ENCODE results near the gene CDH4.
"Not testable (repeated sequence)": the region's sequence is repeated elsewhere in the genome, so short reads cannot be mapped to it uniquely, and the experiment has no call there.

The CDH4 gene

DNA sequence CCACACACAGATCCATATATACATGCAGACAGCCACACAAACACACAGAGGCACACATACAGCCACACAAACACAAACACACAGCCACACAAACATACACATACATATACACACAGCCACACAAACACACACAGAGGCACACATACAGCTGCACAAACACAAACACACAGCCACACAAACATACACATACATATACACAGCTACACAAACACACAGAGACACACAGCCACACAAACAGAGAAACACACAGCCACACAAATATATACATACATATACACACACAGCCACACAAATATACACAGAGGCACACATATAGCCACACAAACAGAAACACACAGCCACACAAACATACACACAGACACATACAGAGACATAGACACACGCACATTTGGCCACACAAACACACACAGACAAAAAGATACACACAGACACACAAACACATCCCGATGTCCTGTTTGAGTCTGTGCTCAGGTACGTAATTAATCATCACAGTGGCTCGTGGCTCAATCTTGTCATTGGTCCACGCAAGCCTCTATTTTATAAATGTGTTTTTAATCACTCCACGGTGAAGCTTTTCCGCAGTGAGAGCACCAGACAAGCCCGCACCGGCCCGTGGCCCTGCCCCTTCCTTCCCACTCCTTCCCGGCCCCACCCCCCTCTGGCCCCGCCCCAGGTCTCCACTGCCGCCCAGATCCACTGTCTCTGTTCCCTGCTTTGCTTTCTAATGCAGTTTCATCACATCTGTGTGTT is 135.3 kb downstream of the CDH4 start:
- DNase-seq (ENCODE audit: low spot score) = peak; percentile 85

- DNase-seq (ENCODE audit: low spot score) = no peak
These were observed 135.9 kb downstream of the CDH4 start for GRCh38 chr20:61387954-61388348.

DNA sequence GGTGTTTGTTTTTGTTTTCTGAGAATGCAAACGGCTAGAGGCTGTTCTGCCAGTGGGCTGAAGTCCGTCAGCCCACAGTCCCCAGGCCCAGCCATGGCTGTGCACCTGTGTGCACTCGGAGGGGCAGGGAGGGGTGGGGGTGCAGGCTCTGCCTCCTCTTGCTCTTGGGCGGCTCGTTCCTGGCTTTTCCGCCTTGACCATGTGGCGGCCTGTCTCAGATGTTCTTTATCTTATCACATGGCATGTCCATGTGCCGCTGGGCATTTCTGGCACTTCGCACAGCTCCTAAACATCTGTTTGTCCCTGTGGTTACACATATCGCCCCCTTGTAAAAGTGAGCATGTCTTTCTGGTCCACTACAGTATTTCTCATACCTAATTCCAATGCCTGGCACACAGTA is 137.0 kb downstream of the CDH4 start:
- no peak for DNase-seq (ENCODE audit: low spot score)

- DNase-seq (ENCODE audit: low spot score) = no peak
These were observed 139.1 kb downstream of the CDH4 start for GRCh38 chr20:61391185-61391584.

- DNase-seq (ENCODE audit: low spot score) = no peak
These were observed 139.9 kb downstream of the CDH4 start for GRCh38 chr20:61391812-61392520.

- no peak for DNase-seq (ENCODE audit: low spot score)
These were observed 142.2 kb downstream of the CDH4 start for GRCh38 chr20:61394088-61394799.

GRCh38 chr20:61396262-61396848 is 144.3 kb downstream of the CDH4 start:
- DNase-seq (ENCODE audit: low spot score) = no peak

DNA sequence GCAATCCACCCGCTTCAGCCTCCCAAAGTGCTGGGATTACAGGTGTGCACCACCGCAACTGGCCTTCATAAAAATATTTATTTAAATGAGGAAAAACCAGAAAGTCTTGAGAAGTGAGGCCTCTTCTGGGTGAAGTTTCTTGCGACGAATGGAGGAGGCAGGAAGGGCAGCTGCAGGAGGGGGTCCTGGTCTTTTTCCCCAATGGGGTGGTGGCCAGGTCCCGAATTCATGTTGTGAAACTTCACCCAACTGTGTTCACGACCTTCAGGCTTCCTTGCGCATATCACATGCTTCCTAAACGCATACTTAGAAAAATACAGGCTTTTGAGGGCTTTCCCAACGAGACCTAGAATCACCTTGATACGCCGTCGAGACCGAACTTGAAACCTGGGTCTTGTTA is 145.1 kb downstream of the CDH4 start:
- DNase-seq (ENCODE audit: low spot score) = no peak

DNA sequence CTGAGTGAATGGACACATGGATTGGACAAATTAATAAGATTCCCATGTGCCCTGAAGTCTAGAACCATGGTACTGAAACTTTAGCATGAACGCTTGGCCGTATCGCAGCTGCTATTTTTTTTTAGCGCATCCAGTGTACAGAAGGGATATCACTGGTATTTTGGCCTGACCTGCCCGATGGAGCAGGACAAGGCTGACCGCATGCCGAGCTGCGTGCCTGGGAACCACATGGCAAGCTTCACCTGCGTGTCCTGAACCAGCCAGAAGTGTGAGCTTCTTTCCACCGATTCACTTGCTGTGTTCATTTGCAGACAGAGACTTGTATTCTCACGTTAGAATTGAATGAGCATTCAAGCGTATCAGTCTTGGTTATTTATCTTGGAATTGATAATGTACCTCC is 145.7 kb downstream of the CDH4 start:
- DNase-seq (ENCODE audit: low spot score) = no peak

DNA sequence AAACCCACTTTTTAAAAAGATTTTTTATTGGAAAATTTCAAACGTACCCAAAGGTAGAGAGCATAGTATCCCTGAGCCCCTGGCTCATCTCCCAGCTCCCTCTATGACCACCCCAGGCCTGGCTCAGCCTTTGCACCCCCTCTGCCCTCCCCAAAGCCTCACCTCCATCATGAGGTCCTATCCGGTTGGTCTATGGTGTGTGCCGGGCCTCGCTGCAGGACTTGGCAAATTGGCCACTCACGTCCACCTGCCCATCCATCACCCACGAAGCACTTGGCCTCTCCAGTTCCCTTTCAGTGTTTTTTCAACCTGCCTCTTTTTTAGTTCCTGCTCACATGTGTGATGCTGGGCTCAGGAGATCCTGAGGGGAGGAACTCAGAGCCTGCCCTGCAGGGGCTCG is 147.4 kb downstream of the CDH4 start:
- no peak for DNase-seq (ENCODE audit: low spot score)

GRCh38 chr20:61400499-61400898 is 148.4 kb downstream of the CDH4 start:
- DNase-seq (ENCODE audit: low spot score) = no peak

DNA sequence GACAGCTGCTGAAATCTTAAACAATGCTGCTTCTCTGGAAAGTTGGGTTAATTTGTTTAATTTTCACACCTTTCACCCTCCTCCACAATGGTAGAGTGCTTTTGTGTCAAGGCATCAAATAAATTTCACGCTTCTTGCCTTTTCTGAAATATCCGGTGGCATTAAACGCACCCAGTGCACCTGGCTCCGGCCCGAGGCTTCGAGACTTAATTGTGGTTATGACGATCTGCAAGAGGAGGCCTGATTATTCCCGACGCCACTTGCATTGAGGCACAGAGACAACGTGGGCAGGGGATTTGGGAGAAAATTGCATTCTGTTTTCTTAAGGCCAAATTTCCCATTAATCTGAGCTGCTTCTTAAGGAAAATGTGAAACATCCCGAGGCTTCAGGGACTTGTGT is 152.2 kb downstream of the CDH4 start:
- DNase-seq (ENCODE audit: low spot score) = no peak

GRCh38 chr20:61405007-61405406 is 152.9 kb downstream of the CDH4 start:
- no peak for DNase-seq (ENCODE audit: low spot score)

DNA sequence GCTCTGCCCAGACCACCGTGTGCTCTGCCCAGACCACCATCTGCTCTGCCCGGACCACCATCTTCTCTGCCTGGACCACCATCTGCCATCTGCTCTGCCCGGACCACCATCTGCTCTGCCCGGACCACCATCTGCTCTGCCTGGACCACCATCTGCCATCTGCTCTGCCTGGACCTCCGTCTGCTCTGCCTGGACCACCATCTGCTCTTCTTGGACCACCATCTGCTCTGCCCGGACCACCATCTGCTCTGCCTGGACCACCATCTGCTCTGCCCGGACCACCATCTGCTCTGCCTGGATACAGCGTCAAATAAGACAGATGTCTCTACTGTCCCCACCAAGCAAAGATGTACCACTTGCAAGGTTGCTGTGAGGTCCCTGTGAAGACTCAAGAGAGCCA is 154.7 kb downstream of the CDH4 start:
- not testable (repeated sequence) for DNase-seq (ENCODE audit: low spot score)

DNA sequence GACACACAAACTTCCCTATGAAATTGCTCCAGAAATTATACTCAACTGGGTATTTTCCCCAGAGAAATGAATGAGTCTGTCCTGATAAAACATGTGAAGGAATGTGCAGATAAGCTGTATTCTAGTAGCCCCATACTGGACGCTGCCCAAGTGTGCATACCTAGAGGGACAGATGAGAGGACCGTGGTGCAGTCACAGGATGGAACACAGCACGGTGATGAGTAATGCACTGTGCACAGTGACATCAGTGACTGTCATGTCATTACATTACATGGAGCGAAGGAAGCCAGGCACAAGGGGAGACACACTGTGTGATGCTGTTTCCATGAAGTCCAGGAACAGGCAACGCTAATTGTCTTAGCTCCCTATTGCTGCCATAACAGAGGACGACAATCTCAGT is 155.5 kb downstream of the CDH4 start:
- no peak for DNase-seq (ENCODE audit: low spot score)

DNA sequence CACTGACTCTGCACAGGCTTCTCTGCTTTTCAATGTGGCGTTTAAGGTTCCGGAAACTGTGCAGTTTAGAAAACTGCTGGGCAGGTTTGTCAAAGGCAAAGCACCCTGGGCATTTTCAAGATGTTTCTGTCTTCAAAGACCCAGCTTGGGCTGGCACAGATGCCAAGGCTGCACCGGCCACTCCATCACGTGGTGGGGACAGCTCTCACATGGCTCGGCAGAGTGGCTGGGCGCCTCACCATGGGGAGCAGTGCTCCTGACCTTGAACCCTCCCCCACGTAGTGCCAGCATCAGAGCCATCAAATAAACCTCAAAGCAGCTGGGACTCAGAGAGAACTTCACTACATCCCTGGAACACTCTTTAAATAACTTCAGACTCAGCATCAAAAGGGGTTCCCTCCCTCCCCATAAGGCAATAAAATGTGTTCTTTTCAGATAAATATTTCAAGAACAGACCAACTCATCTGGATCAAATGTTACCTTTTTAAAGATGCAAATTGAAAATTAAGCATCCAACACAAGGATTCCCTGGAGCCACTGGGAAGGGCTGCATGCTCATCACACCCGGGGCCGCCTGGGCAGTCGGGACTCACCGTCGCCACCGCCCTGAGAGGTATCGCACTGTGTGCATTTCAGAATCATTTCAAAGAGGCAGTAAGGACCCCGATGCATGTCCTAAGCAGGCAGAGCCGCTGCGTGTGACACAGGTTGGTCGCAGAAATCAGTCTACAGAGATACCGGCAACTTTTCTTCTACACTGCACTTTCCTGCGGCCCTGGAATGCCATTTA is 157.1 kb downstream of the CDH4 start:
- DNase-seq (ENCODE audit: low spot score) = no peak

DNA sequence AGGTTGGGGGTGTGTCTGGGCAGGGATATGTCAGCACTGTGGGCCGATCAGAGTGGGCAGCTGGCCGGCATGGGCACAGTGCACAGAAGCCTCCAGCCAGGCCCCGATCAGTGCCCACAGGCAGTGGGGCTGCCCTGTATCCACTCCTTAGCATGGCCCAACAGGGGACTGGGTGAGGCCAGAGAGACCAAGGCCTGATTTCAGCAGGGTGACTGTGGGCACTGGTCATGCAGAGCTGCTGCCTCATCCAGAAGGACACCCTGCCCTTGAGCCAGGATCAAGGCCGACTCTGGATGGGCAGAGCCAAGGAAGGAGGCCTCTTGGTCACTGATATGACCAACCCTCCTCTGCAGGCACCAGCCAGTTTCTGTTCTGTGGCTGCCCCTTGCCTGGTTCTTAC is 159.7 kb downstream of the CDH4 start:
- no peak for DNase-seq (ENCODE audit: low spot score)

DNA sequence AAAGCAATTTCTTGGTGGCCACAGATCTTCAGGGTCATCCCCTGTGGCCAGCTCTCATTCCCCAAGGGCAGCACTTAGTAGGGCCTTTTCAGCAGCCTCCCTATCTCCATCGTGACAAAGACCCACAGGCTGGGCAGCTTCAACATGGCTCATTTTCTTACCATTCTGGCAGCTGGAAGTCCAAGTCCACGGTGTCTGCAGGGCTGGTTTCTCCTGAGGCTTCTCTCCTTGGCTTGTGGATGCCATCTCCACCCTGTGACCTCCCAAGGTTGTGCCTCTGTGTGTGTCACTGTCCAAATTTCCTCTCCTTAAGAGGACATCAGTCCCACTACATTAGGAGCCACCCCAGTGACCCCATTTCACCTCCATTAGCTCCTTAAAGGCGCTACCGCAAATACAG is 161.7 kb downstream of the CDH4 start:
- no peak for DNase-seq (ENCODE audit: low spot score)

DNA sequence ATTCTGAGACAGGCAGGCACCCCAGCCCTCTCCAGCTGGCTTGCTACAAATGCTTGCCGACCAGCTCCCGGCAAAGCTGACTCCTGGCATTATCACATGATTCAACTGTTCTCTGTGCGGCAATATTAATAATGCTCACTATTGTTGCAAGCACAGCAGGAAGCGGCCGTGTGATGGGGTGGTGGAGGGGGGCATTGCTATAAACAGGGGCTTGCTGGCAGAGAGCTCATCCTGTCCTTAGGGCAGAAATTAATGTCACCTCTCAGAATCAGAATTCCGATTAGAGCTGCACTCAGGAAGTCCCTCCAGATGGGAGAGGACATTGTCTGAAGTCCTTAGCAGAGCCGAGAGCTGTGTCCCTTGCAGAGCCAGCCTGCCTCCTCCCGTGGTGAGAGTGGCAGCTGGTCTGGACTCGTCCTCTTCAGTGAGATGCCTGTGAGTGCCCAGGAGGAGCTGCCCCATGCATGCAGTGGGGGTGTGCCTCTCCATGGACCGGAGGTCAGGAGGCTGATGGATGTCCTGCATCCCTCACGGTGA is 162.5 kb downstream of the CDH4 start:
- no peak for DNase-seq (ENCODE audit: low spot score)

- DNase-seq (ENCODE audit: low spot score) = no peak
These were observed 164.5 kb downstream of the CDH4 start for GRCh38 chr20:61416546-61416945.

DNA sequence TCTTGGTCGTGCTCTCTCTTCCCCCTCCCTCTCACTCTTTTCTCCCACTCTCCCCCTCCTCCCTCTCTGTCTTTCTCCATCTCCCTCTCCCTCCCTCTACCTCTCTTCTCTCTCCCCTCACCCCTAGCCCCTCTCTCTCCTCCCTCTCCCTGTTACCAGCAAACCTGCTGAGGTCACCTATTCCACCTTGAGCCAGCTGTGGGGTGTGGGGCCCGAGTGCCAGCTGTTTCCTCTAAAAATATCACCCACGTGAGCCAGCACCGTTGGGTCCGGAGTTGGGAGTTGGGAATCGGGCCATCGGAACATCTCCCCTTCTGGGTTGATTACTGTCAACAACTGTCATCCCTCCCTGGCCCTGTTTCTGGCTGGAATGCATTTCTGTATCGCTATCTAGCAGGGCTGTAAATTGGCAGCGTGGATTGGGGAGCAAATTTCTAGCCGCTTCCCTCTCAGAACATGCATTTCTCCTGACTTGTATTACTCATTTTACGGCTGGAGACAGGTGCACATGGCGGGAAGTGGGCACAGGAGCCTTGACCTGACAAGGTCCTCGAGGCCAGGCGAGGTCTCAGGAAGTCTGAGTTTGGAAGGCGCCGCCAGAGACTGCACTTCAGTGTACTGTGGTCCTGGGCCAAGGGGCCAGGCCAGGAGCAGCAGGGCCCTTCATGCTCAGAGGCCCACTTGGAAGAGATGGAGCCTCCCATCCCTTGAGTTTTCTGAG is 165.3 kb downstream of the CDH4 start:
- no peak for DNase-seq (ENCODE audit: low spot score)

Measured in iPS-NIHi11 (cell line).